Measurements from ENCODE around the gene PABPN1L.
"Not testable (repeated sequence)": the region's sequence is repeated elsewhere in the genome, so short reads cannot be mapped to it uniquely, and the experiment has no call there.

Gene PABPN1L

DNA sequence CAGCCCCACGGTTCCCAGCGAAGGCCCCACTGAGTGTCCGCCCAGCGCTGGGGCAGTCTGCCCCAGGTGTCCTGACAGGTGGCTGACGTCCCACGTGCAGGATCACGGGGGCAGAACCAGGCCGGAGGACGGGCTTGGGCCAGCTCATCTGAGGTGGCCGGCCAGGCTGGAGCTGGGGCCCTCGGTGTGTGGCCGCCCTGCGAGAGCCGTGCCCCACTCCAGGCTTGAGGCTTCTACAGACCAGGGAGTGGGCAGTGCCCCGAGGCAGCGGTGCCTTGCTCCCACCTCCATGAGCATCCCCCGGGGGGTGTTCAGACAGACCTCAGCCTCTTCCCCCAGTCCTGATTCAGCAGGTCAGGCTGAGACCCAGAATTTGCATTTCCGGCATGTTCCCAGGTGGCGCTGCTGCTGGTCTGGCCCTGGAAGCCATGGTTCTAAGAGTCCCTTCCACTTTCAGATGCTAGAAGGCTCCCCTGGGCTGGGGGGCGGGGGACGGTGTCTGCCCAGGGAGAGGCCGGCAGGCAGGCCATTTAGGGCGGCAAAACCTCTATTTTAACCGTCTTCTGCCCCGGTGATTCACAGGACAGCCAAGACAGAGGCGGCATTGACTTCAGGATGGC is 35.4 kb upstream of the PABPN1L start:
- no peak for DNase-seq (ENCODE audit: low spot score)

DNA sequence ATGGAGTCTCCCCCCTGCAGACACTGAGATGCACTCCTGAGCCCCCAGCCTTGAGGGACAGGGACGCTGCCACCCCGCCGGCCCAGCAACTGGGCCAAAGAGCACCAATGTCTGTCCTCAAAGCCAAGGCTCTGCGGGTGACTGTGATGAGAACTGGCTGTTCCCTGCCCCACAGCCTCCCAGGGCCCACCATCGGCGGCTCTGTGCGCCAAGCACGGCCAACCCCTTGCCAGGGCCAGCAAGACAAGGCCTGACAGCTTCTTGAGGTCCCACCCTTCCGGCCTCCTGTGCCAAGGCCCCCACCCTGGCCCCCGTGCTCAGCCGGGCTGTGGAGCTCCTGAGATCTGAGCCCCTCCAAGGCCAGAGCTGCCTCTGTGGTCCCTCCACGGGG is 34.2 kb upstream of the PABPN1L start:
- DNase-seq (ENCODE audit: low spot score), result no peak

DNA sequence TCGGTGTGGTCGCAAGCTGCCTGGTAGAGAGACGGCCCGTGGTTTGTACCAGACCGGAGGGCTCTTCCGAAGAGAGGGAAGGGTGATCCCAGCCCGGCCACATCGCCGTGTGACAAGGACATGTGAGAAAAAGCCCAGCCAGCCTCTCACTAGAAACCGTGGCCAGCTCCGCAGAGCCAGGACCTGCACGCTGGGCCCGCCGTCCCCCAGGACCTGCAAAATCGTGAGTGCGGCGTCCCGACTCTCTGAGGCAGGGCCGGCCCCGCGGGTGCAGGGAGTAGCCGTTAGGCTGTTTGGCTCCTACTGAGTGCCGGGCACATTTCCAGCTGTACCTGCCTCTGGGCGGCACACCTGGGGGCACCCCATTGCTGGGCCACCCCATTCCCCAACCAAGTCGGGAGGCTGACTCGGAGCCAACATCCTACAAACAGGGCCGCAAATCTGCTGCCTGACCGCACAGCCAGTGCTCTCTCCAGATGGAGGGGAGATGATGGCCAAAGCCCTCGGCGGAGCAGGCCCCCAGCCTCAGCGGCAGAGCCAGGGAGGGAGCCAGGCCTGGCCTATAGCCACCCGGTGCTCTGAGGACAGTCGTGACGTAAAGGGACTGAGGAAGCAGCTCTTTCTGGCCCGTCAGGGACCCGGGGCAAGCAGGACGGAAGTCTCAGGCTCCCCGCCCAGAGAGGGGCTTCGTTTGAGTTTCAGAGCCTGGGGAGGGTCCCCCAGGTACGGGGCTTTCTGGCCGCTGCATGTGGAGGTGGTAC is 33.6 kb upstream of the PABPN1L start:
- DNase-seq (ENCODE audit: low spot score), result no peak

DNA sequence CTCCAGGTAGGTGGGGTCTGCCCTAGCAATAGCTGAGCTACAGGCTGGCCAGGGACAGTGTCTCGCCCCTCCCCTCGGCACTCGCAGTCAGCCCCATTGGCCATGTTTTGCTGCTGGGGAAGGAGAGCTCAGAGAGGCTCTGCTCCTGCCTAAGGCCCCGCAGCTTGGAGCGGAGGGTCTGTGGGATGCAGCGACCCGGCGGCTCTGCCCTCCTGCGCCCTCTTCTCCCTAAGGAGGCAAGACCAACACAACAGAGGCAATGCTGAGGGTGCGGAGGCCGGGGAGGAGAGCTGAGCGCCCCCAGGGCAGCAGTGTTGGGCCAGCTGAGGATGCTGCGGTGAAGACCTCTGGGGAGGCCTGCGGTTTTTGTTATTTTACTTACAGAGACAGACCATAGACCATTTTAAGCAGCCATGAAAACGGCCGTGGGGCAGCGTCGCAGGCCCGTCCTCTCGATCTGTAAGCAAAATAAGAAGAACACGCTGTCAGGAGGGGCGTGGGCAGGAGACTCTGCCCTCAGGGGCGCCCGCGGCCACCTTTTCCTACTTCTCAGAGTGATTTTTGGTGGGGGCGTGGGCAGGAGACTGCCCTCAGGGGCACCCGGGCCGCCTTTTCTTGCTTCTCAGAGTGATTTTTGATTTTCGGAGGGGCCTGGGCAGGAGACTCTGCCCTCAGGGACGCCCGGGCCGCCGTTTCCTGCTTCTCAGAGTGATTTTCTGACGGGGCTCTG is 31.4 kb upstream of the PABPN1L start:
- no peak for DNase-seq (ENCODE audit: low spot score)

DNA sequence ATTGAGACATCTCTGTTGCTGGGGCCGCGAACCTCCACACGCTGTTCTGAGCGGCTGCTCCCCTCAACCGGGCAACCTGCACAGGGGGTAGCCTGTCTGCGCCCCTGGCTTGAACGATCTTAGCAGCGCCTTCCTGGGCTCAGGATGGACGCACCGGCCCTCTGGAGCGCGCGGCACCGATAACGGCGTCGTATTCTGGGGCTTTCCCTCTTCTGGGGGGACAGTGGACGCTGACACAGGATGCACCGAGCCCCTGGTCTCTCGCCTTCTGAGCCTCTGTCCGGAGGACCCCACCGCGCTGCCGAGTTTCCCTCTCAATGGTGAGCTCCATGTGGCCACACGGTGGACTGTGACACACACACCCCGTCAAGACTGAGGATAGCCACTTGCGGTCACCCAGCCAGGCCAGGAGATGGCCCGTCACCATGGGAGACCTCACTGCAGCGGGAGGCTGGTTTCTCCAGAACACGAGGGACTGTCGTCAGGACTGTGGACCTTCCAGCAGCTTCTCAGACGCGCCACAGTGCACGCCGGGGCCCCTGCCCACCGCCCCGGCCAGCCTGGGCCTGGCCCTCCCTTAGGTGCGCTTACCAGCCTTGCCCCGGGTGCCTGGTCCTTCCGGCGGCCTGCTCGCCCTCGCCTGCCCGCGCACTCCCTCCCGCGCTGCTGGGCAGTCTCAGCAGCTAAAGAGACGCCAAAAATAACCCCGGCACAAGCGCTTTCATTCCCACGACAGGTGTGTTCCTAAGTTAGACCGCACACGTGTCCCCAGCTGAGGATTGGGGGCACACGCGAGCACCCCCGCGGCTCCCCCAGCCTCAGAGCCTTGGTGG is 30.0 kb upstream of the PABPN1L start:
- no peak for DNase-seq (ENCODE audit: low spot score)

DNA sequence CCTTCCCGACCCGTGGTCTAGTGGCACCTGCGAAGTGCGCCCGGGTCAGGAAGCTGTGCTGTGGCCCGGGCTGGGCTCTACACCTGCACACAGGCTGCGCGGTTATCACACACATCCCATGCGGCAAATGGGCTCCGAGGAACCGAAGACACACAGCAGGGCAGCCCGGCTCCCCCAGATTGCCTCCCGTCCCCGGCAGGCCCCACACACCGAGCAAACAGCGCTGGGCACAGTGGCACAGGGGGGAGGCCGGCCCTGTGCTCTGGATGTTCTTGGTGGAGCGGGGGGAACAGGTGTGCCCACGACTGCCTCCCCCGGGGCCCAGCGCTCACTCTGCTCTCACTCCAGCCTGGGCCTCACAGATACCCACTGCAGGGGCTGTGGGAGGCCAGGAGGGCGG is 28.9 kb upstream of the PABPN1L start:
- DNase-seq (ENCODE audit: low spot score), result no peak

DNA sequence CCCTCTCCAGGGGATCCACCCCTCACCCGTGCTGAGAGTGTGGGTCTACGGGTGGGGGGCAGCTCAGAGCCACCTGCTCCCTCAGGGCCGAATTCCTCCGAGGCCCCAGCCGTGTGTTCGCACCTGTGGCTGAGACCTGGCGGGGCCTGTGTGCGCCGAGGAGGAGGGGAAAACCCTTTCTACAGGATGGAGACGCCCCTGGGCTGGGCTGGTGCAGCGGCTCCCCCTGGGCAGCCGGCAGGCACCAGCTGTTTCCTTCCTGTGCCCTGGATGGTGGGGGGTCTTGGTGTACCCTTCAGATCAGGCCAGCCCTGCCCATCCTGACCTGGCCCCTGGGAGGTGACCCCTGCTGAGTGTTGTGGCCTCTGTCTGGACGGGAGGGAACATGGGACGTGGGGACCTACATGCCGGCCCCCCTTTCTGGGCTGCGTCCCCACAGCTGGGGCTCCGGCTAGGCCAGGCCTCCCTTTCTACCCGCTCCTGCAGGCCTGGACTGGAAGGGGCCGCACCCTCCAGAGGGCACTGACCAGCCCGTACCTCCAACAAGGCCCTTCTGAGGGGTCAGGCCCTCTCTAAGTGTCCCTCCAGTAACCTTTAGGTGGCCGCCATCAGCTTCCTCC is 28.3 kb upstream of the PABPN1L start:
- no peak for DNase-seq (ENCODE audit: low spot score)

DNA sequence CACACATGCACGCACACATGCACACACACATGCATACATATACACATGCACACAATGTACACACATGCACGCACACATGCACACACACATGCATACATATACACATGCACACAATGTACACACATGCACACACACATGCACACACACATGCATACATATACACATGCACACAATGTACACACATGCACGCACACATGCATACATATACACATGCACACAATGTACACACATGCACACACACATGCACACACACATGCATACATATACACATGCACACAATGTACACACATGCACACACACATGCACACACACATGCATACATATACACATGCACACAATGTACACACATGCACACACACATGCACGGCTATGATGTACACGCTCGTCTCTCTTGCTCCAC is 27.8 kb upstream of the PABPN1L start:
- not testable (repeated sequence) for DNase-seq (ENCODE audit: low spot score)

DNA sequence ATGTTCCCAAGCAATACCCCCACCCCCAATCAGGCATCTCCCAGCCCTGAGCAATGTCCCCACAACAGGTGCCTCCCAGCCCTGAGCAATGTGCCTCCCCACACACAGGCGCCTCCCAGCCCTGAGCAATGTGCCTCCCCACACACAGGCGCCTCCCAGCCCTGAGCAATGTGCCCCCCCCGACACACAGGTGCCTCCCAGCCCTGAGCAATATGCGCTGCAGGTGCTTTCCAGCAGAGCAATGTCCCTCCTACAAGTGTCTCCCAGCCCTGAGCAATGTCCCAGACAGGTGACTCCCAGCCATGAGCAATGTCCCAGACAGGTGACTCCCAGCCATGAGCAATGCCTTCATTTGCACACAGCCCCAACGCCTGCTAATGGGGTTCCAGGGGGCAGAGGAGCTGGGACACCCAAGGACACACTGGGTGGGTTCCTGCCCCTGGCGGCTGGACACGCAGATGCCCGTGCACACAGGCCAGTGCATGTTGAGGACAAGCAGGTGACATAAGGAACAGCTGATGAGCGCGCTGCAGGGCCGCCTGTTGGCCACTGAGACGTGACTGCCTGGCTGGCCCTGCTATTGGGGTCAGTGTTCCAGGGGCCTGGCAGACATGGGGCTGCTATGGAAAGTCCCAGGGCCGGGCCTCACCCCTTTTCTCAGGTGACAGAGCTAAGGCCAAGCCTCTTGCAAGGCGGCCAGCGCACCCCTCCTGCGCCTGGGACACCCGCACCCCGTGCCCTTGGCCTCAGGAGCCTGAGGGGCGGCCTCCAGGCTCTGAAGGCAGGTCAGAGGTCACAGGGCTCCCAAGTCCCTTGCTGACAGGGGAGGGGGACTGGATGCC is 26.9 kb upstream of the PABPN1L start:
- no peak for DNase-seq (ENCODE audit: low spot score)

DNA sequence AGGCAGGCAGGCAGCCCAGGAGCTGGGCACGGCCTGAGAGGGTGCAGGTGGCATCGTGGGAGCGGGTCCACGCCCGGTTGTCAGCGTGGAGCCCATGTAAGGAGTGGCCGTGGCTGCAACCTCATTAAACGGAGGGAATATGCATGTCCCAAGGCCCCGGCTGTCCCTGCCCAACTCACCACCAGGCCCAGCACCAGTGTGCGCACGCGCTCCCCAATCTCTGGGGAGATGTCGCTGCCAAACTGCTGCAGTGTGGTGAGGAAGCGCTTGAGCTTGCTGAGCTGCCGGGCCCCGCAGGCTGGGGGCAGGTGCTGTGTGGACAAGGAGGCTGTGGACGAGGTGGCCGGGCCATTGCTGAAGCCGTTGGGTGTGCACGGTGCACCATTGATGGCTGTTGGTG is 25.6 kb upstream of the PABPN1L start:
- no peak for DNase-seq (ENCODE audit: low spot score)

DNA sequence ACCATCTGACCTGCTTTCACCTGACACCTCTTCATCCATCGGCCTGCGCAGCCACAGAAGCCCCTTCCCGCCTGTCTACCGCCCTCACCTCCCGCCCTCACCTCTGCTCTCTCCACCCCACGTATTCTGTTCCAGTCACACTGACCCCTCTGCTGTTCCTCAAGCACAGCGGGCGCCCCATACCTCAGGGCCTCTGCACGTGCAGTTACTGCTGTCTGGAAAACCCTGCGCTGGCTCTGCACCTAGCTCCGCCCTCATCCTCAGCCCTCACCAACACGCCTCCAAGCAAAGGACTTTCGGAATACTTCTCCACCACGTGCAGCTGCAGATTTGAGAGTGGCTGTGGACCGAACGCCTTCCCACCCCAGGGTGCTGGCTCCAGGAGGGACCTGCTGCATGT is 24.6 kb upstream of the PABPN1L start:
- no peak for DNase-seq (ENCODE audit: low spot score)

DNA sequence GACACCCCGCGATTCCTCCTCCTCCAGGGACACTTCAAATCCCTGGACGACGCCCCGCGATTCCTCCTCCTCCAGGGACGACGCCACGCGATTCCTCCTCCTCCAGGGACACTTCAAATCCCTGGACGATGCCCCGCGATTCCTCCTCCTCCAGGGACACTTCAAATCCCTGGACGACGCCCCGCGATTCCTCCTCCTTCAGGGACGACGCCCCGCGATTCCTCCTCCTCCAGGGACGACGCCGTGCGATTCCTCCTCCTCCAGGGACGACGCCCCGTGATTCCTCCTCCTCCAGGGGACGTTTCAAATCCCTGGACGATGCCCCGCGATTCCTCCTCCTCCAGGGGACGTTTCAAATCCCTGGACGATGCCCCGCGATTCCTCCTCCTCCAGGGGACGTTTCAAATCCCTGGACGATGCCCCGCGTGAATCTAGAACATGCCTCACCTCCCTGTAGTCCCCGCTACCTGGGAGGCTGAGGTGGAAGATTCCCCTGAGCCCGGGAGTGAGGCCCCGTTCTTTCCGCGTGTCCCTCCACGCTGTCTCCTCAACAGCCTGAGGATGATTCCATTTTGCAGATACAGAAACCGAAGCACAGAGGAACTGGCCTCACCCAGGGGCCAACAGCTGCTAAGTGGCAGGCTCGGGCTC is 23.4 kb upstream of the PABPN1L start:
- DNase-seq (ENCODE audit: low spot score), result not testable (repeated sequence)

DNA sequence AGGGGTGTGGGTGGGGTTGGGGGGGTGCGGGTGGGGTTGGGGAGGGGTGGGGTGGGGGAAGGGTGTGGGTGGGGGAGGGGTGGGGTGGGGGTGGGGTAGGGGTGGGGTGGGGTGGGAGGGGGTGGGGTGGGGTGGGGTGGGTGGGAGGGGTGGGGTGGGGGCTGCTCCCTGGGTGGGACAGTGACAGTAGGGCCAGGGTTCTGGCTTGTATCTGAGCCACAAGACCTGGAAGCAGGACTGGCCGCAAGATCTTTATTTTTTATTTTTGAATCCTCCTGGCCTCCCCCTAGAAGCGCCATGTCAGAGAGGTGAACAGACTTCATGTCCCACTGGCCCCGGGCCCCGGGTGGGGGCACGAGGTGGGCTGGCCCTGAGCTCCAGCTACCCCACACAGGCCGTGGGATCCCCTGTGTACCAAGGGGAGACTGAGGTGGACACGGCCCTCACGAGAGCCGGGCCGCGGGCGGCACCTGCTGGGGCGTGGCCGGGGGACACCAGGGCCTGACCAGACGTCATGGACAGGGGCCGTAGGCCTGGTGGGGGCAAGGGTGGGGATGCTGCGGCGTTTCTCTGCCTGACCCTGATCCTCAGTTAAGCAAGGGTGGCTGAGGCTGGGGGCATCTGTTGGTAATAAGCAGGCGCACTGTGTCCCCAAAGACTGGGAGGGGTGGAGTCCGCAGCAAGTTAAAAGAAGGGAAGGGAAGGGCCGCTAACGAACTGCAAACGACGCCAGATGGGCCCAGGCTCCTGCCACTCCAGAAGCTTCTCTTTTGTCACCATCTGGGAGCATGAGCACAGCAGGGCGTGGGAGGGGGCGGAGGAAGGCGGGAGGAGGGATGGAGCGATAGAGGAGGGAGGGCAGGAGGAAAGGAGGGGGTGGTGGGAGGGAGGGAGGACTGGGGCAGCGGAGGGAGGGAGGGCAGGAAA is 22.3 kb upstream of the PABPN1L start:
- DNase-seq (ENCODE audit: low spot score), result no peak

DNA sequence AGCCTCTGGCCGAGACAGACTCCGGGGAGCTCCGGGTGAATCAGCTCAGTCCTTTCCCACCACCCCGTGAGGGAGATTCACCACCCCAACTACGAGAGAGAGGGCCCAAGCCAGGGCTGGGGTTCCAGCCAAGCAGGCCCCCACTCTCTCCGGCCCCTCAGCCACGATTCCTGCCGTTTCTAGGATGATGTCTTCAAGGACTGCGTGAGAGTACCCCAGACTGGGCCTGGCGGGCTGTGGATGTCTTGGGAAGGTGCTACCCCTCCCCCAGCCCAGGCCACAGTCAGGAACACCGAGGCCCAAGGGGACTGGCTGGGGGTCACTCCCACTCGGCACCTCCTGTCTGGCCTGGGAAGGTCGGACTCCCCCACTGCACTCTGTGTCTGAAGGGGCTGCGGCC is 21.6 kb upstream of the PABPN1L start:
- no peak for DNase-seq (ENCODE audit: low spot score)

DNA sequence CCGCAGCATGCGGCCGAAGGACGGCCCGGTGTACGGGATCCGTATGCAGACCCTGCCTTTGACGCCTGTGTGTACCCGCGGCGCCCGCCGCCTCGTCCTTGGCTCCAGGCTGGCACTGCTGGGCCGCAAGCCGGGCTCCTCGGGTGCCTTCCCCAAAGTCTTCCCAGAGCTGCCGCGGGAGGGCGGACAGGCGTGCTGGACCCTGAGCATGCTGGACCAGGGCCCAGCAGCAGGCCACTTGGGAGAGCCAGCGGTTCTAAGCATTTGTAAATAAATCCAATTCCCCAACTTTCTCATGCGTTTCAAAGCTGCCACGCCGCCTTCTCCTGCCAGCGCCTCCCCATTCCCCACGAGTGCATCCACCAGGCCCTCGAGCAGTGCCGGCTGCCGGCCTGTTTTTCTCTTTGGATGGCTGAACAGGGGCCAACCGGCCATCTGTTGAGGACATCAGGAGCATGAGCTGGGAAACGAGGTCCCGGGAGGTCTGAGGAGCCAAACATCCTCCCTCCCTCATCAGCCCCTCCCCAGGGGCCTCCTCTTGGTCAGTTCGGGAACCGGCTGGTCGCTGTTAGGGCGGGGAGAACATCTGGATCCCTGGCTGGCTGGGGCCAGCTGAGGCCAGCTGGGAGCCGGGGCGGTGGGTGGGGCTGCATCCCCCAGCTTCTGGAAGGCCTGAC is 20.5 kb upstream of the PABPN1L start:
- peak; percentile 51 for DNase-seq (ENCODE audit: low spot score)

DNA sequence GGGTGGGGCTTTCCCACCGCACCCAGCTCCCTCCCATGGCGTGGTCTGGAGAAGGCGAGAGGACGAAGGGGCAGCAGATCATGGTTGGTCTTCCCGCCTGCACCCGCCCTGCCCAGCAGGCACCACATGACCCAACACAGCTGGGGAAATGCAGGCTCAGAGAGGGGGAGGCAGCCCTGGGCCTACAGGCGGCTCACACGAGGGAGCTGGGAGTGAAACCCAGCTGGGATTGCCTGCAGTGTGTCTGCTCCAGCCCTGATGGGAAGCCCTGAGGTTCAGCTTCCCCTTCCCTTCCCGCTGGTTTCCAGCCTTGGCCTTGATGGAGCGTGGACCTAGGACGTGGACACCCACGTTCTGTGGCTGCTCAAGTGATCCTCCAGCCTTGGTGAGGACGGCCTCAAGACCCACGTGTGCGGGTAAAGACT is 20.0 kb upstream of the PABPN1L start:
- no peak for DNase-seq (ENCODE audit: low spot score)

DNA sequence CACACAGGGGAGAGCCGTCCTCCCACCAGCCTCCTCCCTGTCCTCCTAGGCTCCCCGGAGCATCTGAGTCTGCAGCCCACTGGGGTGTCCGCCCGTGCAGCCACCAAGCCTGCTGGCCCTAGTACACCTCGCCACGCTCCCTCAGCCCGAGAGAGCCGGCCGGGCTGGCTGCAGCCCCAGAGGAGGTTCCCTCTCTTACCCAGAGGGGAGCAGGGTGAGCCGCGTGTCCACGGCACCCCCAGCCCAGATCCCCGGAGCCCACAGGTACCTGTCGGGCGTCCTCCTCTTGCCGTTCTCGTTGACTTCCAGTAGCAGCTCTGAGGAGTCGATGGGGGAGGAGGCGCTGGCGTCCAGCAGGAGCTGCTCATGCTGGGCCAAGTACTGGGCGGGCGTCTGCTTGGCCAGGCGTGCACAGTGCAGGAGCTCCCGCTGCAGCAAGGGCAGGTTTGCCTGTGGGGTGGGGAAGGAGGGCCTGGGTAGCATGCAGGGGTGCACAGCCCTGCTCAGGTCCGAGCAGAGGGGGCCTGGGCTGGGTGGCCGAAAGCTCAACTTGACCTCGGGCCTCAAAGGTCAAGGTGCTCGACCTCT is 19.3 kb upstream of the PABPN1L start:
- DNase-seq (ENCODE audit: low spot score), result no peak

DNA sequence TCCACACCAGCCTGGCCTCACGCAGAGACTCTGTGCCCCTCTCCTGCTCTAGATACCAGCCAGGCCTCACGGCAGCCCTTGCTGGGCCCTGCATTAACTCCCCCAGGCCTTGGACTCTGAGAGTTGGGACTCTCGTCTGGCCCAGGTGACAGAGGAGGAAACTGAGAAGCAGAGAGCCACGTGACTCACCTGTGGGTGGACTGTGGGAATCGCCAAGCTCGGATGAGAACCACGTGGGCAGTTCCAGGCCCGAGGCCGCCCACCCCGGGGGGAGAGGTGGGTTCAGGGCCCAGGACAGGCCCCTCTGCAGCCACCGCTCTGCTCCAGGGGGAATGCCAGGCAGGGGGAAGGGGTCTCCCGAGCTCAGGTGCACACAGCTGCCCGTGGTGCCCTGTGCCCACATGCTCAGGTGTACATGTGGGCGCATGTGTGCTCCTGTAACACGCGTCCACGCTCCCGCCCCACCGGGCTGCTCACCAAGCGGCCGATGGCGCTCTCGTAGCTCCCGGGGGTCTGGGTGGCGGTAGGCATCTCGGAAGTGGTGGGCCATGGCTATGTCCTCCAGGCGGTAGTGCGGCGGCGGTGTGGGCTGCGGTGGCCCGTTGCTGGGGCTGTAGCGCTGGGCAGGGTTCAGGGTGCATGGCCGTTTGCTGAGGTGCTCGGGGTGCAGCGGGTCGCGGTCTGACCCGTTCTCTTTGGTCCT is 18.3 kb upstream of the PABPN1L start:
- DNase-seq (ENCODE audit: low spot score), result no peak

Data from AG08395 (cell line).